ENCODE results near the gene C19orf38. TPM values are rescaled to one million over a fixed set of nuclear protein-coding genes. Genes with fewer than 3 reads are reported as not detected.

The C19orf38 gene
- polyA plus RNA-seq, 2 of the 4 experiments (the other 2 are of a cell fraction): 0.09 to 0.13 TPM

- 57% methylated on average over 7 of the region's 7 CpGs for WGBS (ENCODE audit: missing lambda C conversion rate)
- ChIA-PET POLR2A (no interaction called here), CTCF (interaction anchor here (0.6 to 2.6 kb wide), 3 partner anchors 14 to 181 kb away, joined by 5 to 13 read pairs (median 6); no protein-coding TSS in a partner anchor)
- DNase-seq (ENCODE audit: low read depth in 1 of 2, low spot score in 1 of 2): no peak
- FAIRE-seq: no peak
- no peak overlapping the region for H3K4me3 ChIP-seq
- ATAC-seq: no peak
- no peak overlapping the region for H3K4me2 ChIP-seq
- no peak overlapping the region for H3K27ac ChIP-seq
- no peaks in the 10 kb centered on the region for H3K4me1 ChIP-seq
- no peaks in the 10 kb centered on the region for H3K9me3 ChIP-seq
- TF ChIP-seq FOSL2 (IDR thresholded peaks at IDR 0.05): no peak
- TF ChIP-seq FOSL2 (CRISPR knock-in tag; IDR thresholded peaks at IDR 0.05): no peak
- TF ChIP-seq RNF2 (IDR thresholded peaks at IDR 0.05; ENCODE audit: borderline replicate concordance, low read depth): no peak
- TF ChIP-seq ELK1 (IDR thresholded peaks at IDR 0.05; ENCODE audit: low read depth, low read length): no peak
- no peak for TF ChIP-seq ZSCAN20 (CRISPR knock-in tag; IDR thresholded peaks at IDR 0.05)
- no peak for TF ChIP-seq KDM5A (IDR thresholded peaks at IDR 0.05)
- TF ChIP-seq SREBF2 (IDR thresholded peaks at IDR 0.05): no peak
- no peak for TF ChIP-seq ZC3H11A (IDR thresholded peaks at IDR 0.05)
- TF ChIP-seq E2F6 (IDR thresholded peaks at IDR 0.05; ENCODE audit: borderline replicate concordance, low read depth): no peak
- no peak for TF ChIP-seq EHF (CRISPR knock-in tag; IDR thresholded peaks at IDR 0.05)
- no peak for TF ChIP-seq HMGXB4 (CRISPR knock-in tag; IDR thresholded peaks at IDR 0.05; ENCODE audit: borderline replicate concordance)
- no peak for TF ChIP-seq MAZ (IDR thresholded peaks at IDR 0.05; ENCODE audit: borderline replicate concordance, low read depth, low read length)
- no peak for TF ChIP-seq MAFK (IDR thresholded peaks at IDR 0.05; ENCODE audit: partially characterized antibody)
- TF ChIP-seq CBX8 (IDR thresholded peaks at IDR 0.05): no peak
- TF ChIP-seq RFX5 (IDR thresholded peaks at IDR 0.05): no peak
- TF ChIP-seq BHLHE40 (IDR thresholded peaks at IDR 0.05; ENCODE audit: low read depth, low read length): no peak
- no peak for TF ChIP-seq SMC3 (IDR thresholded peaks at IDR 0.05)
- no peak for TF ChIP-seq HEYL (CRISPR knock-in tag; IDR thresholded peaks at IDR 0.05)
Measured at GRCh38 chr19:10842788-10843187, 5.4 kb upstream of the C19orf38 start.

GRCh38 chr19:10846500-10847202 is 1.6 kb upstream of the C19orf38 start:
- DNase-seq (ENCODE audit: low read depth in 1 of 2, low spot score in 1 of 2): no peak
- H3K4me3 ChIP-seq: no peak overlapping the region
- FAIRE-seq: no peak
- ATAC-seq: no peak
- WGBS (ENCODE audit: missing lambda C conversion rate): 54% methylated on average over 2 of the region's 2 CpGs
- no peak overlapping the region for H3K27ac ChIP-seq
- H3K4me1 ChIP-seq: no peaks in the 10 kb centered on the region
- no peak overlapping the region for H3K4me2 ChIP-seq
- no peaks in the 10 kb centered on the region for H3K9me3 ChIP-seq
- POLR2A ChIA-PET: interaction anchor here (1.1 kb wide), 1 partner anchor 11 kb away, joined by 5 read pairs; the partner anchor contains the start of gene TMED1
- TF ChIP-seq EHF (CRISPR knock-in tag; IDR thresholded peaks at IDR 0.05): no peak
- no peak for TF ChIP-seq HOXB13 (CRISPR knock-in tag; IDR thresholded peaks at IDR 0.05; ENCODE audit: low read depth)
- no peak for TF ChIP-seq TP53 (CRISPR knock-in tag; IDR thresholded peaks at IDR 0.05)
- no peak for TF ChIP-seq HMGXB4 (CRISPR knock-in tag; IDR thresholded peaks at IDR 0.05; ENCODE audit: borderline replicate concordance)
- no peak for TF ChIP-seq BCL3 (IDR thresholded peaks at IDR 0.05)
- no peak for TF ChIP-seq JUNB (IDR thresholded peaks at IDR 0.05)
- TF ChIP-seq RAD21 (conservative IDR thresholded peaks at IDR 0.05 in 1 of 2, IDR thresholded peaks at IDR 0.05 in 1 of 2): no peak
- no peak for TF ChIP-seq SMC3 (IDR thresholded peaks at IDR 0.05)
- TF ChIP-seq NFE2L2 (conservative IDR thresholded peaks at IDR 0.05; ENCODE audit: low read length): no peak
- no peak for TF ChIP-seq E2F6 (IDR thresholded peaks at IDR 0.05; ENCODE audit: borderline replicate concordance, low read depth)
- TF ChIP-seq PBX3 (IDR thresholded peaks at IDR 0.05): no peak
- TF ChIP-seq RARB (CRISPR knock-in tag; IDR thresholded peaks at IDR 0.05): no peak
- no peak for TF ChIP-seq KDM5A (IDR thresholded peaks at IDR 0.05)
- TF ChIP-seq CEBPB (IDR thresholded peaks at IDR 0.05): no peak
- TF ChIP-seq RFX5 (IDR thresholded peaks at IDR 0.05): no peak
- CTCF ChIA-PET: interaction anchor here (1.0 to 1.9 kb wide), 5 partner anchors 8 to 17 kb away, joined by 3 to 6 read pairs (median 4); no protein-coding TSS in a partner anchor
